K562 (cell line): ENCODE data around the gene MRLN. TPM values are rescaled to one million over a fixed set of nuclear protein-coding genes. Genes with fewer than 3 reads are reported as not detected.

Experiments used
- BACH1 ChIP-seq: fragments of 200-800 bp; sonication (Bioruptor generic); IDR thresholded peaks from 2 replicates; pipeline ENCODE4 v1.6.1; 2016; ENCODE audit warnings: missing genetic modification characterization, missing compliant biosample characterization
- CBFA2T2 ChIP-seq: fragments of 450-650 bp; conservative IDR thresholded peaks from 2 replicates; pipeline ENCODE4 v1.6.1; 2017; ENCODE audit warnings: mild to moderate bottlenecking
- CEBPG ChIP-seq, 3 experiments: fragments of 200-800 bp in 1 of 3; sonication (Bioruptor generic) in 1 of 3; sonication (generic) in 1 of 3; formaldehyde crosslinking in 1 of 3; IDR thresholded peaks in 2 of 3; conservative IDR thresholded peaks in 1 of 3; 2 replicates each; pipeline versions ENCODE4 v1.6.1 to v1.8.0; 2016 to 2022; ENCODE audit warnings: missing compliant biosample characterization in 2 of 3, missing genetic modification characterization in 2 of 3, mild to moderate bottlenecking in 1 of 3, missing genetic modification reagents in 1 of 3
- ETV6 ChIP-seq, 3 experiments: fragments of 150-350 bp in 1 of 3; sonication (generic) in 1 of 3; formaldehyde crosslinking in 1 of 3; IDR thresholded peaks; 2 replicates each; pipeline versions ENCODE4 v1.6.1 to v1.8.0; 2014 to 2022; ENCODE audit warnings: borderline replicate concordance in 2 of 3, low read depth in 2 of 3, antibody characterized with exemption in 1 of 3, low read length in 1 of 3, mild to moderate bottlenecking in 1 of 3, missing genetic modification reagents in 1 of 3
- L3MBTL2 ChIP-seq: fragments of 450-650 bp; IDR thresholded peaks from 2 replicates; pipeline ENCODE4 v1.6.1; 2016; ENCODE audit warnings: mild to moderate bottlenecking, moderate library complexity
- LEF1 ChIP-seq: fragments of 450-650 bp; IDR thresholded peaks from 2 replicates; pipeline ENCODE4 v1.6.1; 2016; ENCODE audit warnings: mild to moderate bottlenecking
- MCM7 ChIP-seq, 2 experiments: fragments of 450-650 bp; IDR thresholded peaks; 2 replicates each; pipeline ENCODE4 v1.6.1; 2016 to 2018
- NFRKB ChIP-seq: fragments of 450-650 bp; IDR thresholded peaks from 2 replicates; pipeline ENCODE4 v1.6.1; 2016; ENCODE audit warnings: low read depth
- SMARCB1 ChIP-seq: IDR thresholded peaks from 2 replicates; pipeline ENCODE4 v1.6.1; 2011; ENCODE audit warnings: improper control_type of control experiment, low read depth; ENCODE audit not compliant: insufficient read length
- TEAD1 ChIP-seq, 2 experiments: fragments of 450-650 bp in 1 of 2; sonication (generic) in 1 of 2; formaldehyde crosslinking; IDR thresholded peaks; 2 replicates each; pipeline versions ENCODE4 v1.4.0 to v1.8.0; 2020 to 2022; ENCODE audit warnings: mild to moderate bottlenecking in 2 of 2, missing genetic modification reagents in 1 of 2
- TRIM24 ChIP-seq, 2 experiments: fragments of 450-650 bp; IDR thresholded peaks; 2 replicates each; pipeline ENCODE4 v1.6.1; 2016
- YY1 ChIP-seq, 3 experiments: IDR thresholded peaks; 2 replicates each; pipeline ENCODE4 v1.6.1; 2011; ENCODE audit warnings: low read length in 2 of 3, mild to moderate bottlenecking in 2 of 3, moderate library complexity in 2 of 3, borderline replicate concordance in 1 of 3, control low read depth in 1 of 3, low read depth in 1 of 3; ENCODE audit not compliant: insufficient read depth in 3 of 3, insufficient replicate concordance in 2 of 3, control insufficient read depth in 1 of 3, insufficient read length in 1 of 3; ENCODE audit errors: extremely low read depth in 1 of 3
- ZNF778 ChIP-seq: fragments of 450-650 bp; formaldehyde crosslinking; IDR thresholded peaks from 2 replicates; pipeline ENCODE4 v1.4.0; 2020; ENCODE audit warnings: mild to moderate bottlenecking, moderate library complexity
- polyA plus RNA-seq, 8 experiments: library from polyadenylated mRNA; depleted of rRNA in 4 of 8; stranded (reverse) in 5 of 8; unstranded in 3 of 8; fragments of >200 nt; fragmentation: Nextera tagmentation in 2 of 8; fragmentation: Illumina TruSeq in 1 of 8; extraction: Ambion mirVana in 2 of 8; extraction: Trizol in 1 of 8; gene quantifications; 2 replicates each; pipeline versions ENCODE4 v1.2.1 to v1.2.3, GENCODE V29; 2011 to 2014; ENCODE audit warnings: inconsistent platforms in 1 of 8, missing spikeins in 1 of 8
- total RNA-seq, 7 experiments: library from RNA; depleted of rRNA in 6 of 7; stranded (reverse); fragments of >200 nt in 6 of 7; fragmentation: Illumina TruSeq in 2 of 7; extraction: Trizol in 2 of 7; gene quantifications; 2 replicates each; pipeline versions ENCODE4 v1.2.1 to v1.2.3, GENCODE V29; 2011 to 2021; ENCODE audit warnings: low replicate concordance in 1 of 7
- TF ChIP-seq, protein P1 (sequence below): fragments of 250-450 bp; sonication (Bioruptor Pico); IDR thresholded peaks from 2 replicates; pipeline ENCODE4 v1.8.0; 2022; ENCODE audit warnings: inconsistent platforms, mild to moderate bottlenecking, moderate library complexity, borderline replicate concordance
- TF ChIP-seq, protein P2 (sequence below): fragments of 450-650 bp; formaldehyde crosslinking; conservative IDR thresholded peaks from 2 replicates; pipeline ENCODE4 v1.4.0; 2022; ENCODE audit warnings: mild to moderate bottlenecking, missing genetic modification characterization
- TF ChIP-seq, protein P3 (sequence below): fragments of 450-650 bp; formaldehyde crosslinking; IDR thresholded peaks from 2 replicates; pipeline ENCODE4 v1.4.0; 2020; ENCODE audit warnings: mild to moderate bottlenecking, moderate library complexity
- TF ChIP-seq, protein P4 (sequence below): sonication (generic); formaldehyde crosslinking; IDR thresholded peaks from 2 replicates; pipeline ENCODE4 v1.8.0; 2022; ENCODE audit warnings: missing genetic modification reagents, mild to moderate bottlenecking, moderate library complexity, borderline replicate concordance
- TF ChIP-seq, protein P5 (sequence below): sonication (generic); formaldehyde crosslinking; IDR thresholded peaks from 2 replicates; pipeline ENCODE4 v1.8.0; 2022; ENCODE audit warnings: mild to moderate bottlenecking, missing genetic modification reagents

MRLN gene
- total and polyA plus RNA-seq, 9 of the 15 experiments (the other 6 are each of a cell fraction or from before 2014, with no cell fraction given) = 0.07 to 0.13 TPM; not detected in 7

DNA sequence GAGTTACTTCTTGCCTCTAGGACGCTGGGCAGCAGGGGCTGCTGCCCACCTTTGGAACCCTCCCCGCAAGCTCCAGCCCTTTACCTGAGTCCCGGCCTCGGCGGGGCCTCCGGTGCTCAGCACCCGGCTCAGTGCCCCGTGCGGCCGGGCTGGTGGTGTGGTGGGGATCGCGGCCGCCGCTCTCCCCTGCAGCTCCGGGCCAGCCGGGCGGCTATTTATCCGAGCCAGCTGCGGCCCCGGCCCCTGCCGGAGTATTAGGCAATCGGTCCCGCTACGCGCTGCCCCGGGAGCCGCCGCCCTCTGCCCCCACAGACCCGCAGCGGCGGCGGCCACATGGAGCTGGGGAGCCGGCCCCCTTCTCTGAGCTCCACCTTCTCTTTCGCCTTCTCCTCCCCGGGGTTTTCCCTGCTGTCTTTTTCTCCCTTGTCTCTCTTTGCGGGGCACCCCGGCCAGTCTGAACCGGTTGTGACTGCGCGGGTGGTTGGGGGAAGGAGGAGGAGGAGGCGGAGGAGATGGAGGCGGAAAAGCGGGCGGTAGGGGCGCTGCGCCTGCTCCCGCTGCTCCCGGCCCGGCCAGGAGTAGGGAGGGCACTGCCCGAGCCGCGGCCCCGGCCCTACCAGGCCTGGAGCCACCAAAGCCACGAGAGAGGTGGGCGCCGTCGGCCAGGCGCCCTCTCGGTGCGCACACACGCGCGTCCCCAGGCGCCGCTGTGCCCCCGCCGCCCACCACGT, 43.7 kb downstream of the MRLN start, which contains the start of gene SLC16A9 (continued):
- TF ChIP-seq, protein P1, sequence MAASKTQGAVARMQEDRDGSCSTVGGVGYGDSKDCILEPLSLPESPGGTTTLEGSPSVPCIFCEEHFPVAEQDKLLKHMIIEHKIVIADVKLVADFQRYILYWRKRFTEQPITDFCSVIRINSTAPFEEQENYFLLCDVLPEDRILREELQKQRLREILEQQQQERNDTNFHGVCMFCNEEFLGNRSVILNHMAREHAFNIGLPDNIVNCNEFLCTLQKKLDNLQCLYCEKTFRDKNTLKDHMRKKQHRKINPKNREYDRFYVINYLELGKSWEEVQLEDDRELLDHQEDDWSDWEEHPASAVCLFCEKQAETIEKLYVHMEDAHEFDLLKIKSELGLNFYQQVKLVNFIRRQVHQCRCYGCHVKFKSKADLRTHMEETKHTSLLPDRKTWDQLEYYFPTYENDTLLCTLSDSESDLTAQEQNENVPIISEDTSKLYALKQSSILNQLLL (CRISPR knock-in tag) = no peak
- TF ChIP-seq ZNF778 = no peak
- peak; percentile 18; the same call in 1 of the 2 replicates for TF ChIP-seq LEF1
- TF ChIP-seq NFRKB = no peak
- TF ChIP-seq L3MBTL2 = 0 out of 2 replicates have a peak, but pooled peaks have one; percentile 9
- no peak for TF ChIP-seq CBFA2T2
- TF ChIP-seq CEBPG (CRISPR knock-in tag; IDR thresholded peaks at IDR 0.05) = peak; percentile 67
- TF ChIP-seq CEBPG (tag; conservative IDR thresholded peaks at IDR 0.05 in 1 of 2, IDR thresholded peaks at IDR 0.05 in 1 of 2) = peak; percentile 39 to 79; a peak in 3 of 4 replicates
- no peak for TF ChIP-seq MCM7 (IDR thresholded peaks at IDR 0.05)
- TF ChIP-seq, protein P2, sequence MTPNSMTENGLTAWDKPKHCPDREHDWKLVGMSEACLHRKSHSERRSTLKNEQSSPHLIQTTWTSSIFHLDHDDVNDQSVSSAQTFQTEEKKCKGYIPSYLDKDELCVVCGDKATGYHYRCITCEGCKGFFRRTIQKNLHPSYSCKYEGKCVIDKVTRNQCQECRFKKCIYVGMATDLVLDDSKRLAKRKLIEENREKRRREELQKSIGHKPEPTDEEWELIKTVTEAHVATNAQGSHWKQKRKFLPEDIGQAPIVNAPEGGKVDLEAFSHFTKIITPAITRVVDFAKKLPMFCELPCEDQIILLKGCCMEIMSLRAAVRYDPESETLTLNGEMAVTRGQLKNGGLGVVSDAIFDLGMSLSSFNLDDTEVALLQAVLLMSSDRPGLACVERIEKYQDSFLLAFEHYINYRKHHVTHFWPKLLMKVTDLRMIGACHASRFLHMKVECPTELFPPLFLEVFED (CRISPR knock-in tag) = 0 out of 2 replicates have a peak, but pooled peaks have one; percentile 46
- peak in 1 of 3 experiments; percentile 55 for TF ChIP-seq YY1 (IDR thresholded peaks at IDR 0.05; ENCODE audit: borderline replicate concordance in 1 of 3, control insufficient read depth in 1 of 3, extremely low read depth in 1 of 3, insufficient read depth in 3 of 3, insufficient read length in 1 of 3, insufficient replicate concordance in 2 of 3, low read depth in 1 of 3, low read length in 2 of 3)
- 0 out of 4 replicates have a peak, but pooled peaks of 1 of the 2 experiments have one; percentile 14 for TF ChIP-seq TRIM24 (IDR thresholded peaks at IDR 0.05)
- no peak for TF ChIP-seq ETV6 (IDR thresholded peaks at IDR 0.05; ENCODE audit: borderline replicate concordance in 1 of 2, low read depth in 2 of 2, low read length in 1 of 2)
- TF ChIP-seq ETV6 (CRISPR knock-in tag; IDR thresholded peaks at IDR 0.05; ENCODE audit: borderline replicate concordance) = no peak
- TF ChIP-seq SMARCB1 = no peak
- TF ChIP-seq, protein P3, sequence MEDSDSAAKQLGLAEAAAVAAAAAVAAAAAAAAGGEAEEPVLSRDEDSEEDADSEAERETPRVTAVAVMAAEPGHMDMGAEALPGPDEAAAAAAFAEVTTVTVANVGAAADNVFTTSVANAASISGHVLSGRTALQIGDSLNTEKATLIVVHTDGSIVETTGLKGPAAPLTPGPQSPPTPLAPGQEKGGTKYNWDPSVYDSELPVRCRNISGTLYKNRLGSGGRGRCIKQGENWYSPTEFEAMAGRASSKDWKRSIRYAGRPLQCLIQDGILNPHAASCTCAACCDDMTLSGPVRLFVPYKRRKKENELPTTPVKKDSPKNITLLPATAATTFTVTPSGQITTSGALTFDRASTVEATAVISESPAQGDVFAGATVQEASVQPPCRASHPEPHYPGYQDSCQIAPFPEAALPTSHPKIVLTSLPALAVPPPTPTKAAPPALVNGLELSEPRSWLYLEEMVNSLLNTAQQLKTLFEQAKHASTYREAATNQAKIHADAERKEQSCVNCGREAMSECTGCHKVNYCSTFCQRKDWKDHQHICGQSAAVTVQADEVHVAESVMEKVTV (CRISPR knock-in tag) = no peak
- TF ChIP-seq, protein P4, sequence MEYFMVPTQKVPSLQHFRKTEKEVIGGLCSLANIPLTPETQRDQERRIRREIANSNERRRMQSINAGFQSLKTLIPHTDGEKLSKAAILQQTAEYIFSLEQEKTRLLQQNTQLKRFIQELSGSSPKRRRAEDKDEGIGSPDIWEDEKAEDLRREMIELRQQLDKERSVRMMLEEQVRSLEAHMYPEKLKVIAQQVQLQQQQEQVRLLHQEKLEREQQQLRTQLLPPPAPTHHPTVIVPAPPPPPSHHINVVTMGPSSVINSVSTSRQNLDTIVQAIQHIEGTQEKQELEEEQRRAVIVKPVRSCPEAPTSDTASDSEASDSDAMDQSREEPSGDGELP (CRISPR knock-in tag) = 0 out of 2 replicates have a peak, but pooled peaks have one; percentile 18
- TF ChIP-seq TEAD1 (CRISPR knock-in tag; IDR thresholded peaks at IDR 0.05) = no peak
- TF ChIP-seq, protein P5, sequence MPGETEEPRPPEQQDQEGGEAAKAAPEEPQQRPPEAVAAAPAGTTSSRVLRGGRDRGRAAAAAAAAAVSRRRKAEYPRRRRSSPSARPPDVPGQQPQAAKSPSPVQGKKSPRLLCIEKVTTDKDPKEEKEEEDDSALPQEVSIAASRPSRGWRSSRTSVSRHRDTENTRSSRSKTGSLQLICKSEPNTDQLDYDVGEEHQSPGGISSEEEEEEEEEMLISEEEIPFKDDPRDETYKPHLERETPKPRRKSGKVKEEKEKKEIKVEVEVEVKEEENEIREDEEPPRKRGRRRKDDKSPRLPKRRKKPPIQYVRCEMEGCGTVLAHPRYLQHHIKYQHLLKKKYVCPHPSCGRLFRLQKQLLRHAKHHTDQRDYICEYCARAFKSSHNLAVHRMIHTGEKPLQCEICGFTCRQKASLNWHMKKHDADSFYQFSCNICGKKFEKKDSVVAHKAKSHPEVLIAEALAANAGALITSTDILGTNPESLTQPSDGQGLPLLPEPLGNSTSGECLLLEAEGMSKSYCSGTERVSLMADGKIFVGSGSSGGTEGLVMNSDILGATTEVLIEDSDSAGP (CRISPR knock-in tag) = no peak
- TF ChIP-seq BACH1 = no peak
